Endodermal cell (in vitro differentiated cells): ENCODE results near the gene GNAT2. TPM values are rescaled to one million over a fixed set of nuclear protein-coding genes. Genes with fewer than 3 reads are reported as not detected.

Experiments
- DNase-seq: peaks from one replicate; pipeline ENCODE4 v3.0.0-alpha.2; 2017
- H3K27ac ChIP-seq: 2 replicates; pipeline ENCODE4 v1.5.1; 2013; ENCODE audit warnings: mild to moderate bottlenecking, low read depth, low read length, moderate library complexity
- H3K27me3 ChIP-seq: 2 replicates; pipeline ENCODE4 v1.6.1; 2013; ENCODE audit warnings: mild to moderate bottlenecking, low read length, moderate library complexity; ENCODE audit not compliant: insufficient read depth, control insufficient read depth, poor library complexity, severe bottlenecking
- H3K36me3 ChIP-seq: 2 replicates; pipeline ENCODE4 v1.7.0; 2013; ENCODE audit warnings: mild to moderate bottlenecking, low read length, moderate library complexity; ENCODE audit not compliant: control insufficient read depth, insufficient read depth
- H3K4me1 ChIP-seq: one replicate; pipeline ENCODE4 v1.7.0; 2013; ENCODE audit warnings: low read length; ENCODE audit not compliant: control insufficient read depth, insufficient read depth
- H3K4me3 ChIP-seq: 2 replicates; pipeline ENCODE4 v1.5.1; 2013; ENCODE audit warnings: mild to moderate bottlenecking, low read length, moderate library complexity
- H3K9ac ChIP-seq: 2 replicates; pipeline ENCODE4 v1.6.1; 2013; ENCODE audit warnings: mild to moderate bottlenecking, low read length, moderate library complexity; ENCODE audit not compliant: poor library complexity, severe bottlenecking; ENCODE audit errors: extremely low read depth
- H3K9me3 ChIP-seq: 2 replicates; pipeline ENCODE4 v1.6.1; 2013; ENCODE audit warnings: mild to moderate bottlenecking, low read length, moderate library complexity; ENCODE audit not compliant: control insufficient read depth
- H3K27ac Mint-ChIP-seq: 2 replicates; pipeline ENCODE4 v1.8.0; 2020; ENCODE audit warnings: mixed read lengths
- H3K27me3 Mint-ChIP-seq: 2 replicates; pipeline ENCODE4 v1.8.0; 2021; ENCODE audit warnings: mild to moderate bottlenecking, mixed read lengths; ENCODE audit not compliant: insufficient read depth
- H3K36me3 Mint-ChIP-seq: 2 replicates; pipeline ENCODE4 v1.8.0; 2020; ENCODE audit warnings: low read depth, mixed read lengths
- H3K4me1 Mint-ChIP-seq: 2 replicates; pipeline ENCODE4 v1.8.0; 2020; ENCODE audit warnings: mixed read lengths
- H3K4me3 Mint-ChIP-seq: 2 replicates; pipeline ENCODE4 v1.8.0; 2020; ENCODE audit warnings: mild to moderate bottlenecking, moderate library complexity, mixed read lengths
- H3K9me3 Mint-ChIP-seq: 2 replicates; pipeline ENCODE4 v1.8.0; 2020; ENCODE audit warnings: mild to moderate bottlenecking, mixed read lengths
- CTCF ChIP-seq: fragments of 200-600 bp; sonication (generic); conservative IDR thresholded peaks from 2 replicates; pipeline ENCODE4 v1.5.0; 2021; ENCODE audit warnings: antibody characterized with exemption, mild to moderate bottlenecking
- WGBS, 2 experiments: methylation state at CpG; one replicate each; pipeline versions ENCODE4 v1.1.5 to v1.1.7; 2013; ENCODE audit warnings: missing lambda C conversion rate in 2 of 2, mixed read lengths in 1 of 2; ENCODE audit not compliant: insufficient coverage in 1 of 2, insufficient read length in 1 of 2; 5-methylcytosine and 5-hydroxymethylcytosine counted together
- total RNA-seq, 2 donors: library from RNA; stranded (reverse); fragmentation: NEBNext Ultra II Directional in 1 of 2; extraction: Animal tissue kit (Norgen Biotek cat#: 25700) in 1 of 2; gene quantifications; 2 replicates in 1 of 2; 3 replicates in 1 of 2; pipeline ENCODE4 v1.2.1, GENCODE V29; 2021

Gene GNAT2
- total RNA-seq, 2 donors from 2014 or later = not detected

DNA sequence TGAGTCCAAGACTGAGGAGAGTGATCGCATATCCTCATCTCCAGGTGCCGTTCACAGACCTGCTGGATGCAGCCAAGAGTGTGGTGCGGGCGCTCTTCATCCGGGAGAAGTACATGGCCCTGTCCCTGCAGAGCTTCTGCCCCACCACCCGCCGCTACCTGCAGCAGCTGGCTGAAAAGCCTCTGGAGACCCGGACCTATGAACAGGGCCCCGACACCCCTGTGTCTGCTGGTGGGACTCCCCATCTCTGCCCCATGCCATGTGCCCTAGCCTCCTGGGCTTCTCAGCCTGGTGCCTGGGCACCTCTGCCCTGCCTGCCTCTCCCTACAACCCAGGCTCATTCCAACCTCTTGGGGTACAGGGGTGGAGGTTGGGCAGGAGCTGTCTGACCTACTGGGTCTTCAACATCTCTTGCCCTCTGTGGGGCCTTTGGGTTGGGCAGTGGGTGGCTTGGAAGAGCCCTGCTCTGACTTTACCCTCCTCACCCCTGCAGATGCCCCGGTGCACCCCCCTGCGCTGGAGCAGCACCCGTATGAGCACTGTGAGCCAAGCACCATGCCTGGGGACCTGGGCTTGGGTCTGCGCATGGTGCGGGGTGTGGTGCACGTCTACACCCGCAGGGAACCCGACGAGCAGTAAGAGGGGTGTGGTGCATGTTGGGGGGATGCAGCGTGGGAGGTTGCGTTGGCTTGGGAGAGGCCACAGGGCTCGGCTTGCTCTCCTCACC is 7.4 kb upstream of the GNAT2 start:
- H3K9me3 ChIP-seq = no peaks in the 10 kb centered on the region
- Mint-ChIP-seq H3K27me3 (no peaks in the 10 kb centered on the region), H3K4me1 (no peaks in the 10 kb centered on the region), H3K9me3 (no peaks in the 10 kb centered on the region), H3K27ac (no peak overlapping the region), H3K36me3 (peaks cover 33% of the 10 kb centered on the region), H3K4me3 (no peak overlapping the region)
- H3K9ac ChIP-seq = no peak overlapping the region
- H3K27me3 ChIP-seq = no peaks in the 10 kb centered on the region
- no peak overlapping the region for H3K27ac ChIP-seq
- peaks cover 25% of the 10 kb centered on the region for H3K36me3 ChIP-seq
- H3K4me1 ChIP-seq = peaks cover 1% of the 10 kb centered on the region
- peak; percentile 37 for DNase-seq
- no peak for TF ChIP-seq CTCF
- no peak overlapping the region for H3K4me3 ChIP-seq
- 94 to 98% methylated on average over 16 to 21 of the region's 21 CpGs for WGBS, 2 experiments

- Histone ChIP-seq H3K9ac (no peak overlapping the region), H3K4me1 (peaks cover 7% of the 10 kb centered on the region), H3K4me3 (no peak overlapping the region), H3K36me3 (peaks cover 18% of the 10 kb centered on the region), H3K9me3 (no peaks in the 10 kb centered on the region), H3K27ac (no peak overlapping the region), H3K27me3 (no peaks in the 10 kb centered on the region)
- Mint-ChIP-seq H3K4me1 (peaks cover 5% of the 10 kb centered on the region), H3K27ac (peak overlapping the region; percentile 48), H3K27me3 (no peaks in the 10 kb centered on the region), H3K9me3 (no peaks in the 10 kb centered on the region), H3K4me3 (no peak overlapping the region), H3K36me3 (peaks cover 31% of the 10 kb centered on the region)
- WGBS, 2 experiments = 88 to 92% methylated on average over 18 to 32 of the region's 32 CpGs
- peak; percentile 35 for TF ChIP-seq CTCF
- peak; percentile 48 for DNase-seq
Observed at GRCh38 chr1:109625601-109626560, 6.5 kb upstream of the GNAT2 start.

DNA sequence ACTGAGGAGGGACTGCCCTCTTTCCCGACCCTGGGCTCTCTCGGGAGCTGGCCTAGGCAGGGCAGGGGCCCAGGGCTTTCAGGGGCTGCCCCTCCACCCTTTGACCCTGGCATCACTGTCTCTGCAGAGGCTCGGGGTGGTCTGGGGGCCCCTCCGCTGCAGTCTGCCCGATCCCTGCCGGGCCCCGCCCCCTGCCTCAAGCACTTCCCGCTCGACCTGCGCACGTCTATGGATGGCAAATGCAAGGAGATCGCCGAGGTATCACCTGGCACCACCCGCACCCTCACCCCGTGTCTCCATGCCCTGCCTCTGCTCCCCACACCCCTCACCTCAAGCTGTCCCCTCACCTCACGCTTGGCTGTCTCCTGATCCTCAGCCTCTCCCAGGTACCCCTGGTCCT is 5.8 kb upstream of the GNAT2 start:
- H3K27me3 Mint-ChIP-seq = no peaks in the 10 kb centered on the region
- WGBS, 2 experiments = 90 to 100% methylated on average over 9 to 16 of the region's 16 CpGs

More for the DNA sequence above, 5.8 kb upstream of the GNAT2 start:
- no peak overlapping the region for H3K27ac ChIP-seq
- H3K4me1 Mint-ChIP-seq = peaks cover 5% of the 10 kb centered on the region
- H3K9me3 Mint-ChIP-seq = no peaks in the 10 kb centered on the region
- H3K9ac ChIP-seq = no peak overlapping the region
- no peaks in the 10 kb centered on the region for H3K9me3 ChIP-seq
- peaks cover 31% of the 10 kb centered on the region for H3K36me3 Mint-ChIP-seq
- H3K27ac Mint-ChIP-seq = no peak overlapping the region
- peaks cover 7% of the 10 kb centered on the region for H3K4me1 ChIP-seq
- H3K36me3 ChIP-seq = peaks cover 14% of the 10 kb centered on the region
- no peaks in the 10 kb centered on the region for H3K27me3 ChIP-seq
- DNase-seq = no peak
- H3K4me3 ChIP-seq = no peak overlapping the region
- no peak for TF ChIP-seq CTCF
- H3K4me3 Mint-ChIP-seq = no peak overlapping the region
